ENCODE data around the gene NFKBIE. TPM values are rescaled to one million over a fixed set of nuclear protein-coding genes. Genes with fewer than 3 reads are reported as not detected.
A peak's percentile ranks its signal among the peaks of the same experiment; 100 is the strongest.

The NFKBIE gene
- total RNA-seq, 1 experiment from 2014 or later, result 9.7 TPM

- H2BK20ac ChIP-seq (ENCODE audit: low read depth, low read length, poor library complexity, severe bottlenecking), result no peak overlapping the region
- no peaks in the 10 kb centered on the region for H3K79me2 ChIP-seq (ENCODE audit: insufficient read depth, low read length)
- peaks cover 10% of the 10 kb centered on the region for H3K23me2 ChIP-seq (ENCODE audit: insufficient read length, low read depth, low read length, poor library complexity, severe bottlenecking)
- H4K5ac ChIP-seq (ENCODE audit: insufficient read length, low read depth, low read length), result no peak overlapping the region
- peak overlapping the region; percentile 89 for H3K4me2 ChIP-seq (ENCODE audit: insufficient read depth, insufficient read length, low read length)
- no peak overlapping the region for H3K4ac ChIP-seq (ENCODE audit: low read depth, low read length)
- peak; percentile 41; the same call in 2 of the 3 replicates for TF ChIP-seq CTCF (conservative IDR thresholded peaks at IDR 0.05)
- no peaks in the 10 kb centered on the region for H3K4me1 ChIP-seq (ENCODE audit: insufficient read depth, low read length)
- H4K8ac ChIP-seq (replicated peaks; ENCODE audit: insufficient read length, low read depth, low read length), result no peak overlapping the region
- H4K91ac ChIP-seq (ENCODE audit: insufficient read length, low read depth, low read length), result no peak overlapping the region
- DNase-seq, result peak; percentile 54
- no peak overlapping the region for H2BK120ac ChIP-seq (ENCODE audit: low read depth, low read length, poor library complexity, severe bottlenecking)
- no peak overlapping the region for H3K23ac ChIP-seq (ENCODE audit: insufficient read length, low read depth, low read length)
- no peak overlapping the region for H3K18ac ChIP-seq (ENCODE audit: insufficient read length, low read depth, low read length)
- H3K79me1 ChIP-seq (ENCODE audit: insufficient read depth, low read depth, low read length, poor library complexity, severe bottlenecking), result no peaks in the 10 kb centered on the region
- no peak overlapping the region for H3K56ac ChIP-seq (ENCODE audit: insufficient read length, low read depth, low read length)
- H3K27me3 ChIP-seq (ENCODE audit: insufficient read depth, low read length), result no peaks in the 10 kb centered on the region; the same call in 1 of the 2 replicates
- no CpG with 5 or more reads among the region's 20 CpGs for WGBS (ENCODE audit: extremely low coverage, insufficient read length, low lambda C conversion rate)
- no peak overlapping the region for H2BK15ac ChIP-seq (ENCODE audit: low read depth, low read length)
- H3K4me3 Mint-ChIP-seq, result peak overlapping the region; percentile 63 to 83
- no peak overlapping the region for H2AFZ ChIP-seq (ENCODE audit: low read length)
- peaks cover 13 to 14% of the 10 kb centered on the region in 2 experiments for H3K4me1 Mint-ChIP-seq
- H3T11ph ChIP-seq (ENCODE audit: low read length), result no peak overlapping the region
- no peak overlapping the region for H2AK5ac ChIP-seq (ENCODE audit: insufficient read length, low read length)
- H3K9ac ChIP-seq (ENCODE audit: extremely low read depth, insufficient read length, low read length), result no peak overlapping the region
- no peaks in the 10 kb centered on the region for H4K20me1 ChIP-seq (ENCODE audit: control insufficient read depth, insufficient read depth, insufficient read length)
- H2BK12ac ChIP-seq (ENCODE audit: insufficient read length, low read depth, low read length), result no peak overlapping the region
- no peak overlapping the region for H3K27ac Mint-ChIP-seq
- peaks cover 23 to 41% (median 34%) of the 10 kb centered on the region in 3 experiments; a peak in 6 of 7 replicates for H3K36me3 Mint-ChIP-seq (ENCODE audit: insufficient read depth in 1 of 3, low read depth in 3 of 3)
- H3K14ac ChIP-seq (ENCODE audit: insufficient read depth, low read length), result no peak overlapping the region
- no peak overlapping the region for H2BK5ac ChIP-seq (ENCODE audit: insufficient read length, low read length)
- H3K9me3 Mint-ChIP-seq, result no peaks in the 10 kb centered on the region
- H3K27ac ChIP-seq (ENCODE audit: insufficient read length, low read depth, low read length), result no peak overlapping the region
- no peaks in the 10 kb centered on the region for H3K9me3 ChIP-seq (ENCODE audit: control insufficient read depth, low read depth, low read length)
- H3K27me3 Mint-ChIP-seq (ENCODE audit: low read depth), result peaks cover 40% of the 10 kb centered on the region
Observed at GRCh38 chr6:44298055-44298803, 32.9 kb upstream of the NFKBIE start.

Measured in H9 (cell line).